HG03095 (cell line): ENCODE data around the gene C2.
A peak's percentile ranks its signal among the peaks of the same experiment; 100 is the strongest.
"Not testable (repeated sequence)": the region's sequence is repeated elsewhere in the genome, so short reads cannot be mapped to it uniquely, and the experiment has no call there.

Experiments
- ATAC-seq: cut with Tn5 transposase; IDR thresholded peaks from one replicate; pipeline ENCODE4 v1.9.1; 2021; ENCODE audit warnings: moderate library complexity; ENCODE audit not compliant: unreplicated experiment

The C2 gene

DNA sequence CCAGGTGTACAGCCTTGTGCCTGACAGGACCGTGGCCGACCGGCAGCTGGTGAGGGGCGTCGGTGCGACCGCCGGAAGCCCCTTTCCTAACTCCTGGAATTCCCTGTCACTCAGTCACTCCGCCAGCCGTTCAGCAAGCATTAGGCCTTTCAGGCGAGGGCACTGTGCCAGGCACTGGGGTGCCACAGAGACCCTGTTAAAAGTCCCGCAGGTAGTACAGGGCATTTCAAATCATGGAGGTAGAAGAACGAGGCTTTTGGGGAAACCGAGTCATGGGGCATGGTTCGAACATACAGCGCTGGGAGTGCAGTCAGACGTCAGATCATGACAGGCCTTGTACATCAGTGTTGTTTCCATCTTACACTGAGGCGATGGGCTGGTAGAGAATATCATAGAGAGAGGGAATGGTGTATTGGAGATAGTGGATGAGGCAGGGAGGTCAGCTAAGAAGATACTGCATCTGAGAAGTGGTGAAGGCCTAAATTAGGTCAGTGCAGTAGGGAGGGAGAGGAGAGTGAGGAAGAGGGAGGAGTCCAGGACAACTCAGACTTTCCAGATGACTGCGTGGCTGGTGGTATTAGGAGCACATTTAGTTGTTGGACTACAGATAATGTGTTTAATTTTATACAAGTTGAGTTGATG lies 45.3 kb downstream of the C2 start:
- peak; percentile 4 for ATAC-seq

DNA sequence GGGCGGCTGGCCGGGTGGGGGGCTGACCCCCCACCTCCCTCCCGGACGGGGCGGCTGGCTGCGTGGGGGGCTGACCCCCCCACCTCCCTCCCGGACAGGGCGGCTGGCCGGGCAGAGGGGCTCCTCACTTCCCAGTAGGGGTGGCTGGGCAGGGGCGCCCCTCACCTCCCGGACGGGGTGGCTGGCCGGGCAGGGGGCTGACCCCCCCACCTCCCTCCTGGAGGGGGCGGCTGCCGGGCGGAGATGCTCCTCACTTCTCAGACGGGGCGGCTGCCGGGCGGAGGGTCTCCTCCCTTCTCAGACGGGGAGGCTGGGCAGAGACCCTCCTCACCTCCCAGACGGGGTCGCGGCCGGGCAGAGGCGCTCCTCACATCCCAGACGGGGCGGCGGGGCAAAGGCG lies 48.5 kb downstream of the C2 start:
- not testable (repeated sequence) for ATAC-seq

DNA sequence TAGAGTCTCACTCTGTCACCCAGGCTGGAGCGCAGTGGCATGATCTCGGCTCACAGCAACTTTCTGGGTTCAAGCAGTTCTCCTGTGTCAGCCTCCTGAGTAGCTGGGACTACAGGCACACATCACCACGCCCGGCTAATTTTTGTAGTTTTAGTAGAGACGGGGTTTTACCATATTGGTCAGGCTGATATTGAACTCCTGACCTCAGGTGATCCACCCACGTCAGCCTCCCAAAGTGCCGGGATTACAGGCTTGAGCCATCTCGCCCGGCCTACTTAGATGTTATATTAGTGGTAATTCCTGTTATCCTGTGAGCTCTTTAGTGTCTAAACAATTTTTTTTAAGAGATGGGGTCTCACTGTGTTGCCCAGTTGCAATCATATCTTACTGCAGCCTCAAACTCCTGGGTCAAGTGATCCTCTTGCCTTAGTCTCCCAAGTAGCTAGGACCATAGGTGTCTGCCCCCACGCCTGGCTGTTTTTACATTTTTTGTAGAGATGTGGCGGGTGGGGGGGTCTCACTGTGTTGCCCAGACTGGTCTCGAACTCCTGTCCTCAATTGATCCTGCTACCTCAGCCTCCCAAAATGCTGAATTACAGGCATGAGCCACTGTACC lies 50.4 kb downstream of the C2 start:
- ATAC-seq, result no peak

DNA sequence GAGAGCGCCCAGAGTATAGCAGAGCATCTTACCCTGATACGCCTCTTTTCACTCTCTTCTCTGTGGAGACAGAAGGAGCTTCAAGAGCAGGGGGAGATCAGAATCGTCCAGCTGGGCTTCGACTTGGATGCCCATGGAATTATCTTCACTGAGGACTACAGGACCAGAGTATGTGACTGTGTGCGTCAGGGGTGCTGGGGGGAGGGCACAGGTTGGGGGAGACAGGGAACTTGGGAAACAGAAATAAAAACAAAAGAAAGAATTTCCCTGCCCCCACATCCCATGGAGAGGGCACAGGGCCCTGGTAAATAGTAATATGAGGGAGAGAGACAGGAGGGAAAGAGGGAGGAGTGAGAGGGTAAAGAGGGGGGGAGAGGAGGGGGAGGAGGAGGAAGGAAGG lies 51.3 kb downstream of the C2 start:
- no peak for ATAC-seq

DNA sequence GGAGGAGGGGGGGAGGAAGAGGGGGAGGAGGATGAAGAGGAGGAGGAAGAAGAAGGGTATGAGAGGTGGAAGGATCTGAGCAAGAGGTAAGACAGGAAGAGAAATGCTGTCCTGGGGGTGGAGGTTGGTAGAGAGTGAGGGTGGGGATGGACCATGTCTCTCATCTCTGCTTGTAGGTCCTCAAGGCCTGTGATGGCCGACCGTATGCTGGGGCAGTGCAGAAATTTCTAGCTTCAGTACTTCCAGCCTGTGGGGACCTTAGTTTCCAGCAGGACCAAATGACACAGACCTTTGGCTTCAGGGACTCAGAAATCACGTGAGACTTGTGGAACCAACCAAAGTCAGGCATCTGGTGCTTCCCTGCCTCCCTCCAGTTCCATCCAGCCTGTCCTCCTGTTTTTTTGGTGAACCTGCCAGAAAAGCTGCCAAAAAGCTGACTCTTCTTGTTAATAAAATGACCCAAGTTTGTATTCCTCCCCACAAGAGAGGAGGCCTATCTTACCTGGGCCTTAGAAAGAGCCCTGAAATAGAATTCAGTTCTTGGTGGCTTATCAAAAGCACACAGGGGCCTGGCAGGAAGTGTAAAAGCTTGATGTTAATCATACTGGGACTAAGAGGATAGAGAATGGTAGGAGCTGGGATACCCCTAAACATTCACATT lies 51.9 kb downstream of the C2 start:
- ATAC-seq, result no peak

DNA sequence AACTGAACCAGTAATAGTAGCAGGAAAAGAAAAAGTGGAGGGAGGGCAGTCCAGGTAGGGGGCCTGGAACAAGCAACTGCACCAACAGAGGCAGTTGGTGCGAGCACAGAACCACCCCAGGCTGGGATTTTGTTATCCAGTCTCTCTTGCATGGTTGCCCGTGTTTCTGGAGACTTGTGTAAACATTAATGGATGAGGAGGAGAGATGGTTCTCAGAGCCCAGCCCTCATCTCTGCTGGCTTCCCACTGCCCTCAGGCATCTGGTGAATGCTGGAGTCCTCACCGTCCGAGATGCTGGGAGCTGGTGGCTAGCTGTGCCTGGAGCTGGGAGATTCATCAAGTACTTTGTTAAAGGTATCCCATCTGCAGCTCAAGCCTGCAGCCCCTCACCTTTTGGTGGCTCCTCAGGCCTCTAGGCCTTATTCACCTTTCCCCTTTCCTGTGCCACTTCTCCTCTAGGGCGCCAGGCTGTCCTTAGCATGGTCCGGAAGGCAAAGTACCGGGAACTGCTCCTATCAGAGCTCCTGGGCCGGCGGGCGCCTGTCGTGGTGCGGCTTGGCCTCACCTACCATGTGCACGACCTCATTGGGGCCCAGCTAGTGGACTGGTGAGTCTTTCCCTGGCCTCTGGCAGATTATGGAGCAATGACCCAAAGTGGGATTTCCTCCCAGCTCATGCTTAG lies 52.8 kb downstream of the C2 start:
- ATAC-seq, result not testable (repeated sequence)

DNA sequence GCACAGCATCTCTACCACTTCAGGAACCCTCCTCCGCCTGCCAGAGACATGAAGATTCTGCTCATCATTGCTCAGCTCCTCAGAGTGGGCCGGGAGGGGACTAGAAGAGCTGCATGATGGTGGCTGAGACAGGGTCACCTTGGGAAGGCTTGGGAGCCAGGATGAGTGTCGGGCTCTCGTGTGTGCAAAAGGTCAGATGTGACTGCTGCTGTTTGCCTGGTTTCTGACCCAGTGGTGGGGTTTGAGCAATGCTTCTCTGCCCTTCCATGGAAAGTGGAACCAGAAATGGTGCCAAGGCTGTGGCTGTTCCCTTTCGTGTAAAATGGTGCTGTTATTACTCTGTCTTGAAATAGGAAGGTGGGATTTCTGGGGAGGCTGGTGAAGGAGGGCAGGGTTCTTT lies 53.5 kb downstream of the C2 start:
- not testable (repeated sequence) for ATAC-seq

DNA sequence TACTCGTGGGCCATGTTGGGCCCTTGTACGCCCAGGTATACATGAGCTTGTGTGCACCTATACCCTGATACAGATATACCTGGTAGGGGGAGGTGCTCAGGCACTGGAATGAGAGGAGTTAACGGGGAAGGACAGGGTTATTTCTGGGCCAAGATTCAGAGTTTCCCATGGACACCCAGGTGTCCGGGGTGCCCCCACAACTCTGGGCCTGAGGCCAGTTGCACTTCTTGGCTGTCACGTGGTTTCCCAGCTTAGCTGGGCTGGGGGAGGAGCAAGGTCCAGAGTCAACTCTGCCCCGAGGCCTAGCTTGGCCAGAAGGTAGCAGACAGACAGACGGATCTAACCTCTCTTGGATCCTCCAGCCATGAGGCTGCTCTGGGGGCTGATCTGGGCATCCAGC lies 54.2 kb downstream of the C2 start, which contains the start of gene C4A:
Gene C4A, plus strand, starts transcription at position 314 of the 400 bp plus-strand sequence. Its CDS starts 51 bp downstream, at position 365.
- not testable (repeated sequence) for ATAC-seq

DNA sequence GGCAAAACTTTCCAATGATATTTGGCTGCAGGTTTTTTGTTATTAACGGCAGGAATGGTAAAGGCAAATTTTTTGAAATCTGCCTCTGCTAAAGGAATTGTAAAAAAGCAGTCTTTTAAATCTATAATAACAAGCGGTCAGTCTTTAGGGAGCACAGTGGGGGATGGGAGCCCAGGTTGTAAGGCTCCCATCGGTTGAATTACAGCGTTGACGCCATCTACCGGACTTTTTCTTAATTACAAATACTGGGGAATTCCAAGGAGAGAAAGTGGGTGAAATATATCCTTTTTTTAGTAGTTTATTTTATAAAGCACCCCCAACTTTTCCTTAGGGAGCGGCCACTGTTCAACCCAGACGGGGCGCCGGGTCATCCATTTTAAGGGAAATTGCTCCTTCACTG lies 61.8 kb downstream of the C2 start:
- not testable (repeated sequence) for ATAC-seq

DNA sequence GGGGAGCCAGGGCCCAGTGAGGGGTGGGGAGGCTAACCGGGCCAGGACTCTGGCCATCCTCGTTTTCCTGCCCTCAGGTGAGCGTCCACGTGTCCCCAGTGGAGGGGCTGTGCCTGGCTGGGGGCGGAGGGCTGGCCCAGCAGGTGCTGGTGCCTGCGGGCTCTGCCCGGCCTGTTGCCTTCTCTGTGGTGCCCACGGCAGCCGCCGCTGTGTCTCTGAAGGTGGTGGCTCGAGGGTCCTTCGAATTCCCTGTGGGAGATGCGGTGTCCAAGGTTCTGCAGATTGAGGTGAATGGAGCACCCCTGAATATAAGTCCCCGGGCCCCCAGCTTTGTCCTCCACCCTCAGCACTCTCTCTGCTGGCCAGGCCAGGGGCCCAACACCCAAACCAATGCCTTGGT lies 66.9 kb downstream of the C2 start:
- ATAC-seq, result not testable (repeated sequence)
